ENCODE results near the gene NPHP4.

GRCh38 chr1:5921671-5922070 is 70.6 kb downstream of the NPHP4 start:
- TF ChIP-seq CTCF (IDR thresholded peaks at IDR 0.05) = no peak
- TF ChIP-seq POLR2A (IDR thresholded peaks at IDR 0.05) = no peak

Measured in right lobe of liver (tissue), 4 donors.